Measurements from ENCODE around the gene MFSD11. TPM values are rescaled to one million over a fixed set of nuclear protein-coding genes. Genes with fewer than 3 reads are reported as not detected.
A peak's percentile ranks its signal among the peaks of the same experiment; 100 is the strongest.

The MFSD11 gene
- total and polyA plus RNA-seq, 11 donors: 14.3 to 36.5 (median 25.3) TPM

DNA sequence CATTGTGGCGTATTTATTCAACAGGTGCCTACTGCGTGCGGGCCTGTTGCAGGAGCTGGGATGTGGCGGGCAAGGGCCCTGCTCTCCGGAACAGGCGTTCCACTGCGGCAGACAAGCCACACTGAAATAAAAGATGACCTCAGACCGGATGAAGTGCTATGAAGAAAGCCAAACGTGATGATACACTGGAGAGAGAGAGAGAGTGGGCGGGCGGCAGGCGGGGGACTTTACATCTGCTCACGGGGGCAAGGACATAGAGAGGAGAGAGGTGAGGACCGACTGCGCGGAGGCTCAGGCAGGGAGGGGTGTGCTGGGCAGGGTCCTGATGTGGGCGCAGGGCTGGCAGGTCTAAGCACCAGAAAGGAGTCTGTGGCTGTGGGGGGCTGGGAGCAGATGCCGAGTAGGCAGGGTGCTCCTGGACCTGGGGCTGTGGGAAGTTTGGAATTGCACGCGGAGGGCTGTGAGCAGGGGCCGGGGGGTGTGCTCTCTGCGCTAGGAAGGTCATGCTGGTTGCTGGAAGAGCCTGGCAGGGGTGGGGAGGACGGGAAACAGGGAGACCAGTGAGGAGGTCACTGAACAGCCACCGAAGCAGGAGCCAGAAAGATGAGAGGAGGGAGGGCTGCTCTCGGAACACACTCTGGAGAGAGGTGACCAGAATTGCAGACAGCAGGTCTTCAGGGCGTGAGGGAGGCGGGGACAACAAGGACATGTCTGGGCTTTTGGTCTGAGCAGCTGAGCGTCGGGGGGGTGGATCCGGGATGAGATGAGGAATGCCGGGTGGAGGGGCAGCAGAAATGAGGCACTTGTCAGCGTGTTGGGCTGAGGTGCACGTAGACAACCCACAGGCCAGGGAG, 37.1 kb upstream of the MFSD11 start:
- Histone ChIP-seq H3K27ac (peak overlapping the region; percentile 90 to 99 (median 96)), H3K9me3 (no peaks in the 10 kb centered on the region), H3K4me3 (peak overlapping the region in 11 of 12 donors; percentile 14 to 57 (median 47)), H3K4me1 (peaks cover 32 to 95% (median 76%) of the 10 kb centered on the region in 12 donors), H3K27me3 (no peaks in the 10 kb centered on the region), H3K36me3 (peaks cover 0 to 6% (median 0%) of the 10 kb centered on the region in 9 donors)
- no peak for TF ChIP-seq CTCF (IDR thresholded peaks at IDR 0.05)
- peak; percentile 61 to 67 for TF ChIP-seq POLR2A (IDR thresholded peaks at IDR 0.05)
- 11 to 20% (median 13%) methylated on average over 32 to 33 of the region's 33 CpGs for WGBS, 4 donors
- ATAC-seq (peak; percentile 77 to 84 (median 82)), DNase-seq (peak; percentile 80 to 87 (median 84))
- intact Hi-C loops (cut with DNase I): loop anchor here in 1 of 10 donors (1.0 kb wide), 1 partner anchor 8 kb away; no protein-coding TSS in a partner anchor

- intact Hi-C loops (cut with DNase I): loop anchor here in 1 of 10 donors (1.0 kb wide), 1 partner anchor 8 kb away; no protein-coding TSS in a partner anchor
- Histone ChIP-seq H3K4me3 (peak overlapping the region in 9 of 12 donors; percentile 22 to 57 (median 48)), H3K4me1 (peaks cover 27 to 92% (median 70%) of the 10 kb centered on the region in 12 donors), H3K27ac (peak overlapping the region; percentile 90 to 99 (median 96)), H3K27me3 (no peaks in the 10 kb centered on the region), H3K36me3 (peaks cover 0 to 5% (median 0%) of the 10 kb centered on the region in 9 donors), H3K9me3 (no peaks in the 10 kb centered on the region)
- peak in 1 of 5 donors; percentile 28 for DNase-seq
- TF ChIP-seq POLR2A (IDR thresholded peaks at IDR 0.05): no peak
- TF ChIP-seq CTCF (IDR thresholded peaks at IDR 0.05): no peak
- ATAC-seq: peak in 2 of 4 donors; percentile 1
- 37 to 49% (median 42%) methylated on average over 10 to 11 of the region's 11 CpGs for WGBS, 4 donors
These were observed 36.4 kb upstream of the MFSD11 start for GRCh38 chr17:76701471-76701967.

DNA sequence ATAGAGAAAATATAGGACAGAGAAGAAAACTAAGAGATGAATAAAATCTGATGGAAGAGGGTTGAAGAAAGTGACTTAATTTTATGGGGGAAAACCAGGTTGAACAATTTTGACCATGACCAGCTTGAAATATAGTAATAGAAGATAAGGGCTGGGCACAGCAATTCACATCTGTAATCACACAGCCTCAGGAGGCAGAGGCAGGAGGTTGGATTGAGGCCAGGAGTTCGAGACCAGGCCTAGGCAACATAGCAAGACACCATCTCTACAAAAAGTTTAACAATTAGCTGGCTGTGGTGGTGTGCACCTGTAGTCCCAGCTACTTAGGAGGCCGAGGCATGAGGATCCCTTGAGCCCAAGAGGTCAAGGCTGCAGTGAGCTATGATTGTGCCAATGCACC, 35.8 kb upstream of the MFSD11 start:
- Histone ChIP-seq H3K27me3 (no peaks in the 10 kb centered on the region), H3K4me1 (peaks cover 23 to 92% (median 67%) of the 10 kb centered on the region in 12 donors), H3K9me3 (no peaks in the 10 kb centered on the region), H3K36me3 (peaks cover 0 to 6% (median 0%) of the 10 kb centered on the region in 9 donors), H3K27ac (peak overlapping the region; percentile 90 to 99 (median 96)), H3K4me3 (peak overlapping the region in 3 of 12 donors; percentile 42 to 57 (median 54))
- peak in 1 of 5 donors; percentile 22 for DNase-seq
- ATAC-seq: no peak
- no peak for TF ChIP-seq CTCF (IDR thresholded peaks at IDR 0.05)
- TF ChIP-seq POLR2A (IDR thresholded peaks at IDR 0.05): no peak
- 51 to 77% (median 63%) methylated on average over 2 of the region's 2 CpGs for WGBS, 4 donors
- intact Hi-C loops (cut with DNase I): no loop called here

All from heart left ventricle (tissue), 16 donors.